HepG2 (cell line): ENCODE measurements around the gene SUPT4H1. TPM values are rescaled to one million over a fixed set of nuclear protein-coding genes. Genes with fewer than 3 reads are reported as not detected.

Experiments
- BRD4 ChIP-seq: sonication (generic); formaldehyde crosslinking; IDR thresholded peaks from 2 replicates; pipeline ENCODE4 v1.4.0; 2020; ENCODE audit warnings: missing genetic modification reagents
- GABPA ChIP-seq, 2 experiments: IDR thresholded peaks; 2 replicates each; pipeline ENCODE4 v1.6.1; 2011 to 2016; ENCODE audit warnings: low read depth in 2 of 2, low read length in 1 of 2, missing biosample characterization in 1 of 2, missing genetic modification characterization in 1 of 2
- GATA4 ChIP-seq: sonication (generic); IDR thresholded peaks from 2 replicates; pipeline ENCODE4 v1.6.1; 2016; ENCODE audit warnings: antibody characterized with exemption, low read depth, borderline replicate concordance
- HNF4A ChIP-seq: sonication (generic); formaldehyde crosslinking; IDR thresholded peaks from 2 replicates; pipeline ENCODE4 v1.4.0; 2020; ENCODE audit warnings: missing genetic modification reagents
- KAT7 ChIP-seq: IDR thresholded peaks from 2 replicates; pipeline ENCODE4 v1.6.1; 2018; ENCODE audit warnings: borderline replicate concordance, missing compliant biosample characterization
- LCORL ChIP-seq, 2 experiments: fragments of 450-650 bp in 1 of 2; sonication (generic) in 1 of 2; formaldehyde crosslinking in 1 of 2; IDR thresholded peaks; 2 replicates each; pipeline versions ENCODE4 v1.5.0 to v1.6.1; 2017 to 2020; ENCODE audit warnings: antibody characterized with exemption in 1 of 2, missing genetic modification reagents in 1 of 2
- THRA ChIP-seq: sonication (generic); formaldehyde crosslinking; IDR thresholded peaks from 2 replicates; pipeline ENCODE4 v1.4.0; 2020; ENCODE audit warnings: missing genetic modification reagents, borderline replicate concordance
- ZBTB39 ChIP-seq: sonication (generic); formaldehyde crosslinking; IDR thresholded peaks from 2 replicates; pipeline ENCODE4 v1.5.0; 2020; ENCODE audit warnings: missing genetic modification reagents
- ZNF224 ChIP-seq: sonication (generic); formaldehyde crosslinking; IDR thresholded peaks from 2 replicates; pipeline ENCODE4 v1.5.0; 2020; ENCODE audit warnings: mild to moderate bottlenecking, missing genetic modification reagents
- ZNF230 ChIP-seq: sonication (generic); formaldehyde crosslinking; IDR thresholded peaks from 2 replicates; pipeline ENCODE4 v1.4.0; 2020; ENCODE audit warnings: mild to moderate bottlenecking, missing genetic modification reagents
- ZNF263 ChIP-seq: sonication (generic); formaldehyde crosslinking; IDR thresholded peaks from 2 replicates; pipeline ENCODE4 v1.4.0; 2020; ENCODE audit warnings: missing genetic modification reagents
- ZNF292 ChIP-seq: sonication (generic); formaldehyde crosslinking; IDR thresholded peaks from 2 replicates; pipeline ENCODE4 v1.8.1; 2022; ENCODE audit warnings: mild to moderate bottlenecking, low read depth, missing genetic modification reagents, borderline replicate concordance
- ZNF326 ChIP-seq: sonication (generic); formaldehyde crosslinking; IDR thresholded peaks from 2 replicates; pipeline ENCODE4 v1.4.0; 2020; ENCODE audit warnings: missing genetic modification reagents, borderline replicate concordance
- ZNF44 ChIP-seq: sonication (generic); formaldehyde crosslinking; IDR thresholded peaks from 2 replicates; pipeline ENCODE4 v1.5.1; 2020; ENCODE audit warnings: mild to moderate bottlenecking, missing genetic modification reagents
- ZNF546 ChIP-seq: sonication (generic); formaldehyde crosslinking; conservative IDR thresholded peaks from 2 replicates; pipeline ENCODE4 v1.8.1; 2023; ENCODE audit warnings: mild to moderate bottlenecking, missing genetic modification reagents
- ZNF567 ChIP-seq: sonication (generic); formaldehyde crosslinking; IDR thresholded peaks from 2 replicates; pipeline ENCODE4 v1.8.1; 2023; ENCODE audit warnings: mild to moderate bottlenecking, missing genetic modification reagents, borderline replicate concordance
- ZNF605 ChIP-seq: sonication (generic); formaldehyde crosslinking; IDR thresholded peaks from 2 replicates; pipeline ENCODE4 v1.8.0; 2022; ENCODE audit warnings: mild to moderate bottlenecking, missing genetic modification reagents
- ZNF724P ChIP-seq: sonication (generic); formaldehyde crosslinking; IDR thresholded peaks from 2 replicates; pipeline ENCODE4 v1.8.0; 2022; ENCODE audit warnings: missing genetic modification reagents, borderline replicate concordance
- polyA plus RNA-seq, 8 experiments: library from polyadenylated mRNA; depleted of rRNA in 3 of 8; stranded (reverse) in 7 of 8; unstranded in 1 of 8; fragments of >200 nt; fragmentation: Illumina TruSeq in 4 of 8; extraction: Trizol in 4 of 8; gene quantifications; 2 replicates each; pipeline versions ENCODE4 v1.2.1 to v1.2.3, GENCODE V29; 2011 to 2016; ENCODE audit warnings: low read depth in 4 of 8, missing spikeins in 1 of 8, mixed read lengths in 1 of 8; ENCODE audit not compliant: insufficient read depth in 1 of 8
- total RNA-seq, 5 experiments: library from RNA; depleted of rRNA; stranded (reverse); fragments of >200 nt; fragmentation: Illumina TruSeq; extraction: Trizol; gene quantifications; 2 replicates each; pipeline ENCODE4 v1.2.3, GENCODE V29; 2016; ENCODE audit warnings: low read depth in 1 of 5
- TF ChIP-seq, protein P1 (sequence below): sonication (generic); formaldehyde crosslinking; IDR thresholded peaks from 2 replicates; pipeline ENCODE4 v1.8.1; 2023; ENCODE audit warnings: missing genetic modification reagents, inconsistent platforms, borderline replicate concordance
- TF ChIP-seq, protein P2 (sequence below): sonication (generic); formaldehyde crosslinking; IDR thresholded peaks from 2 replicates; pipeline ENCODE4 v1.8.0; 2023; ENCODE audit warnings: mild to moderate bottlenecking, missing genetic modification reagents
- TF ChIP-seq, protein P3 (sequence below): sonication (generic); formaldehyde crosslinking; IDR thresholded peaks from 2 replicates; pipeline ENCODE4 v1.4.0; 2020; ENCODE audit warnings: mild to moderate bottlenecking, missing genetic modification reagents

Gene SUPT4H1
- total and polyA plus RNA-seq, 2 of the 13 experiments (the other 11 are each of a cell fraction or from before 2014, with no cell fraction given): 155 to 244 TPM

DNA sequence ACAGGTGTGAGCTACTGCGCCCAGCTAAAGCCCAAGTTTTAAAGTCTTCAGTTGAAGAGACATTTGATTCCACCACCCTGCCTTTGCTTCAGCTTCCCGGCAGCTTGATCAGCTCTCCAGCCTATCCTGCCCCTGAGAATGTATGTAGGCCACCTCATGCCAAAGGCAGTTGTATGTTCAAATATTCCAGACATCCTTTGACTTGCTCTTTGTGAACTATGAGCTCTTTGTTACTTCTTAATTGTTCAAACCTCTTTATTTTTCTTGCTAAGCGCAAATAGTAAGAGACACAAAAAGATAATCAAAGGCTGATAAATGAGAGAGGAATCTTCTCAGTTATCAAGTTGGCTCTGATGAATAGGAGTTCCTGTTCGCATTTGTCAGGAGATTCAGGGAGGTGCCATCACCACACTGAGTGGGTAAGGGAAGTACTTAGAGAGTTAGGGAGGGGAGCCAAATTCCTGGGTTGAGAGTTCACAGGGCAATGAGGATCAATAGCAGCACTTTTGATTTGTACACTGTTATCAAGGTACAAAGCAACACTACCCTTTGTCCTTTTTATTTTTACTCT is 32.0 kb upstream of the SUPT4H1 start (continued):
- TF ChIP-seq KAT7 (no peak; the same call in 1 of the 2 replicates), HNF4A (CRISPR knock-in tag) (peak; percentile 81), ZBTB39 (0 out of 2 replicates have a peak, but pooled peaks have one; percentile 33), ZNF605 (no peak), ZNF326 (no peak), THRA (CRISPR knock-in tag) (0 out of 2 replicates have a peak, but pooled peaks have one; percentile 17), ZNF567 (no peak), BRD4 (CRISPR knock-in tag) (0 out of 2 replicates have a peak, but pooled peaks have one; percentile 60), GATA4 (0 out of 2 replicates have a peak, but pooled peaks have one; percentile 29), ZNF224 (CRISPR knock-in tag) (no peak), GABPA (IDR thresholded peaks at IDR 0.05; ENCODE audit: low read depth, low read length) (no peak), GABPA (CRISPR knock-in tag; IDR thresholded peaks at IDR 0.05; ENCODE audit: low read depth) (no peak), ZNF263 (no peak), ZNF44 (no peak), ZNF546 (no peak), ZNF724P (CRISPR knock-in tag) (no peak), ZNF230 (no peak), ZNF292 (CRISPR knock-in tag) (no peak), LCORL (IDR thresholded peaks at IDR 0.05) (peak; percentile 49; the same call in 1 of the 2 replicates), LCORL (CRISPR knock-in tag; IDR thresholded peaks at IDR 0.05) (peak; percentile 85)
- TF ChIP-seq, protein P1, sequence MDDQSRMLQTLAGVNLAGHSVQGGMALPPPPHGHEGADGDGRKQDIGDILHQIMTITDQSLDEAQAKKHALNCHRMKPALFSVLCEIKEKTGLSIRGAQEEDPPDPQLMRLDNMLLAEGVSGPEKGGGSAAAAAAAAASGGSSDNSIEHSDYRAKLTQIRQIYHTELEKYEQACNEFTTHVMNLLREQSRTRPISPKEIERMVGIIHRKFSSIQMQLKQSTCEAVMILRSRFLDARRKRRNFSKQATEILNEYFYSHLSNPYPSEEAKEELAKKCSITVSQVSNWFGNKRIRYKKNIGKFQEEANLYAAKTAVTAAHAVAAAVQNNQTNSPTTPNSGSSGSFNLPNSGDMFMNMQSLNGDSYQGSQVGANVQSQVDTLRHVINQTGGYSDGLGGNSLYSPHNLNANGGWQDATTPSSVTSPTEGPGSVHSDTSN (CRISPR knock-in tag): no peak
- TF ChIP-seq, protein P2, sequence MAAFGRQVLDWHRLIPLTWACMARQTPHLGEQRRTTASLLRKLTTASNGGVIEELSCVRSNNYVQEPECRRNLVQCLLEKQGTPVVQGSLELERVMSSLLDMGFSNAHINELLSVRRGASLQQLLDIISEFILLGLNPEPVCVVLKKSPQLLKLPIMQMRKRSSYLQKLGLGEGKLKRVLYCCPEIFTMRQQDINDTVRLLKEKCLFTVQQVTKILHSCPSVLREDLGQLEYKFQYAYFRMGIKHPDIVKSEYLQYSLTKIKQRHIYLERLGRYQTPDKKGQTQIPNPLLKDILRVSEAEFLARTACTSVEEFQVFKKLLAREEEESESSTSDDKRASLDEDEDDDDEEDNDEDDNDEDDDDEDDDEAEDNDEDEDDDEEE (CRISPR knock-in tag): 0 out of 2 replicates have a peak, but pooled peaks have one; percentile 12
- TF ChIP-seq, protein P3, sequence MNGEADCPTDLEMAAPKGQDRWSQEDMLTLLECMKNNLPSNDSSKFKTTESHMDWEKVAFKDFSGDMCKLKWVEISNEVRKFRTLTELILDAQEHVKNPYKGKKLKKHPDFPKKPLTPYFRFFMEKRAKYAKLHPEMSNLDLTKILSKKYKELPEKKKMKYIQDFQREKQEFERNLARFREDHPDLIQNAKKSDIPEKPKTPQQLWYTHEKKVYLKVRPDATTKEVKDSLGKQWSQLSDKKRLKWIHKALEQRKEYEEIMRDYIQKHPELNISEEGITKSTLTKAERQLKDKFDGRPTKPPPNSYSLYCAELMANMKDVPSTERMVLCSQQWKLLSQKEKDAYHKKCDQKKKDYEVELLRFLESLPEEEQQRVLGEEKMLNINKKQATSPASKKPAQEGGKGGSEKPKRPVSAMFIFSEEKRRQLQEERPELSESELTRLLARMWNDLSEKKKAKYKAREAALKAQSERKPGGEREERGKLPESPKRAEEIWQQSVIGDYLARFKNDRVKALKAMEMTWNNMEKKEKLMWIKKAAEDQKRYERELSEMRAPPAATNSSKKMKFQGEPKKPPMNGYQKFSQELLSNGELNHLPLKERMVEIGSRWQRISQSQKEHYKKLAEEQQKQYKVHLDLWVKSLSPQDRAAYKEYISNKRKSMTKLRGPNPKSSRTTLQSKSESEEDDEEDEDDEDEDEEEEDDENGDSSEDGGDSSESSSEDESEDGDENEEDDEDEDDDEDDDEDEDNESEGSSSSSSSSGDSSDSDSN (CRISPR knock-in tag): peak; percentile 23; the same call in 1 of the 2 replicates
